Activated CD4-positive, alpha-beta T cell treated with anti-CD3 and anti-CD28 coated beads, Interleukin-2, Interleukin-4, amounts not matched to agents 100 ng/mL and 50 ng/mL, durations not matched to agents 16 hours and 8 hours (primary cell): ENCODE data around the gene CD48.
"Not testable (repeated sequence)": the region's sequence is repeated elsewhere in the genome, so short reads cannot be mapped to it uniquely, and the experiment has no call there.

Source experiments
- DNase-seq: peaks from one replicate; pipeline ENCODE4 v3.0.0-alpha.2; 2020; ENCODE audit warnings: low spot score

CD48 gene

GRCh38 chr1:160712525-160713080 lies 981 bp upstream of the CD48 start:
- peak; percentile 77 for DNase-seq

GRCh38 chr1:160711276-160711601 lies 383 bp downstream of the CD48 start:
- DNase-seq, result no peak

- DNase-seq, result no peak
These were observed 937 bp downstream of the CD48 start for GRCh38 chr1:160710517-160711252.

GRCh38 chr1:160709715-160710114 lies 1.9 kb downstream of the CD48 start:
- no peak for DNase-seq

GRCh38 chr1:160708801-160709200 lies 2.8 kb downstream of the CD48 start:
- DNase-seq, result peak; percentile 61

GRCh38 chr1:160708118-160708517 lies 3.5 kb downstream of the CD48 start:
- DNase-seq, result no peak

GRCh38 chr1:160707236-160708064 lies 4.2 kb downstream of the CD48 start:
- no peak for DNase-seq

- DNase-seq, result no peak
These were observed 4.9 kb downstream of the CD48 start for GRCh38 chr1:160706526-160707235.

- no peak for DNase-seq
These were observed 5.9 kb downstream of the CD48 start for GRCh38 chr1:160705742-160706141.

- not testable (repeated sequence) for DNase-seq
These were observed 6.4 kb downstream of the CD48 start for GRCh38 chr1:160705212-160705621.

- no peak for DNase-seq
These were observed 7.4 kb downstream of the CD48 start for GRCh38 chr1:160704250-160704649.

GRCh38 chr1:160702100-160702499 lies 9.5 kb downstream of the CD48 start:
- DNase-seq, result no peak

- DNase-seq, result not testable (repeated sequence)
These were observed 19.2 kb downstream of the CD48 start for GRCh38 chr1:160692390-160692789.

GRCh38 chr1:160685266-160685665 lies 26.4 kb downstream of the CD48 start:
- DNase-seq, result peak; percentile 80

- peak; percentile 69 for DNase-seq
These were observed 28.4 kb downstream of the CD48 start for GRCh38 chr1:160682983-160683865.

GRCh38 chr1:160681891-160682140 lies 29.8 kb downstream of the CD48 start:
- DNase-seq, result no peak

- DNase-seq, result peak; percentile 88
These were observed 30.3 kb downstream of the CD48 start for GRCh38 chr1:160681066-160681890.

- no peak for DNase-seq
These were observed 31.2 kb downstream of the CD48 start for GRCh38 chr1:160680399-160680798.

- DNase-seq, result no peak
These were observed 31.7 kb downstream of the CD48 start for GRCh38 chr1:160679893-160680292.

GRCh38 chr1:160676869-160677597 lies 34.6 kb downstream of the CD48 start:
- DNase-seq, result no peak
